Liver (tissue), 9 donors: Measurements from ENCODE around the gene ACAN. TPM values are rescaled to one million over a fixed set of nuclear protein-coding genes. Genes with fewer than 3 reads are reported as not detected.

ENCODE experiments used
- DNase-seq: peaks from one replicate; pipeline ENCODE4 v3.0.0-alpha.2; 2017; ENCODE audit warnings: low spot score
- H3K27ac ChIP-seq, 2 donors: one replicate each; pipeline ENCODE4 v1.7.0; 2013; ENCODE audit warnings: inconsistent platforms in 2 of 2, low read length in 2 of 2, control low read depth in 1 of 2, low read depth in 1 of 2, mild to moderate bottlenecking in 1 of 2
- H3K27me3 ChIP-seq, 4 donors: one replicate each; pipeline versions ENCODE4 v1.6.1 to v1.7.0; 2013; ENCODE audit warnings: low read length in 3 of 4, inconsistent platforms in 1 of 4, mild to moderate bottlenecking in 1 of 4, moderate library complexity in 1 of 4; ENCODE audit not compliant: control insufficient read depth in 4 of 4, insufficient read depth in 4 of 4
- H3K36me3 ChIP-seq, 4 donors: one replicate each; pipeline versions ENCODE4 v1.6.1 to v1.7.0; 2013; ENCODE audit warnings: low read length in 3 of 4, mild to moderate bottlenecking in 3 of 4, low read depth in 1 of 4, moderate library complexity in 1 of 4; ENCODE audit not compliant: control insufficient read depth in 4 of 4, insufficient read depth in 3 of 4
- H3K4me1 ChIP-seq, 4 donors: one replicate each; pipeline versions ENCODE4 v1.6.1 to v1.7.0; 2013; ENCODE audit warnings: low read length in 3 of 4, mild to moderate bottlenecking in 3 of 4, moderate library complexity in 1 of 4; ENCODE audit not compliant: control insufficient read depth in 4 of 4, insufficient read depth in 4 of 4
- H3K4me3 ChIP-seq, 3 donors: one replicate each; pipeline versions ENCODE4 v1.6.1 to v1.7.0; 2013; ENCODE audit warnings: low read length in 3 of 3, control low read depth in 1 of 3, low read depth in 1 of 3, mild to moderate bottlenecking in 1 of 3
- H3K9ac ChIP-seq, 2 donors: one replicate each; pipeline ENCODE4 v1.7.0; 2013; ENCODE audit warnings: low read length in 2 of 2, mild to moderate bottlenecking in 2 of 2, moderate library complexity in 2 of 2, control low read depth in 1 of 2, low read depth in 1 of 2
- H3K9me3 ChIP-seq, 4 donors: one replicate each; pipeline versions ENCODE4 v1.6.1 to v1.7.0; 2013; ENCODE audit warnings: low read length in 3 of 4; ENCODE audit not compliant: control insufficient read depth in 4 of 4
- ATF3 ChIP-seq: IDR thresholded peaks from 2 replicates; pipeline ENCODE4 v1.6.1; 2016; ENCODE audit warnings: antibody characterized with exemption
- CTCF ChIP-seq: fragments of 150-350 bp; IDR thresholded peaks from 2 replicates; pipeline ENCODE4 v1.5.1; 2017; ENCODE audit warnings: improper control_type of control experiment, low read depth, low read length; ENCODE audit not compliant: missing input control
- EGR1 ChIP-seq, 2 donors: IDR thresholded peaks; 2 replicates each; pipeline ENCODE4 v1.6.1; 2016 to 2018; ENCODE audit warnings: antibody characterized with exemption in 2 of 2, low read depth in 2 of 2
- FOXA1 ChIP-seq: IDR thresholded peaks from 2 replicates; pipeline ENCODE4 v1.6.1; 2016; ENCODE audit warnings: antibody characterized with exemption
- FOXA2 ChIP-seq: IDR thresholded peaks from 2 replicates; pipeline ENCODE4 v1.6.1; 2016; ENCODE audit warnings: antibody characterized with exemption
- GABPA ChIP-seq, 2 donors: IDR thresholded peaks in 1 of 2; conservative IDR thresholded peaks in 1 of 2; 2 replicates each; pipeline ENCODE4 v1.6.1; 2016; ENCODE audit warnings: antibody characterized with exemption in 2 of 2, mild to moderate bottlenecking in 1 of 2, moderate library complexity in 1 of 2
- HNF4A ChIP-seq, 2 donors: conservative IDR thresholded peaks; 2 replicates each; pipeline ENCODE4 v1.6.1; 2016; ENCODE audit warnings: antibody characterized with exemption in 2 of 2, mild to moderate bottlenecking in 2 of 2
- HNF4G ChIP-seq: IDR thresholded peaks from 2 replicates; pipeline ENCODE4 v1.6.1; 2016; ENCODE audit warnings: antibody characterized with exemption
- JUND ChIP-seq, 2 donors: IDR thresholded peaks; 2 replicates each; pipeline ENCODE4 v1.6.1; 2016; ENCODE audit warnings: antibody characterized with exemption in 2 of 2
- MAX ChIP-seq: IDR thresholded peaks from 2 replicates; pipeline ENCODE4 v1.6.1; 2016; ENCODE audit warnings: antibody characterized with exemption
- NR2F2 ChIP-seq: IDR thresholded peaks from 2 replicates; pipeline ENCODE4 v1.6.1; 2016; ENCODE audit warnings: antibody characterized with exemption
- RAD21 ChIP-seq, 2 donors: IDR thresholded peaks; 2 replicates each; pipeline ENCODE4 v1.6.1; 2016; ENCODE audit warnings: antibody characterized with exemption in 2 of 2, mild to moderate bottlenecking in 2 of 2
- REST ChIP-seq: IDR thresholded peaks from 2 replicates; pipeline ENCODE4 v1.6.1; 2016; ENCODE audit warnings: antibody characterized with exemption, mild to moderate bottlenecking
- RXRA ChIP-seq, 2 donors: IDR thresholded peaks; 2 replicates each; pipeline ENCODE4 v1.6.1; 2017 to 2018; ENCODE audit warnings: antibody characterized with exemption in 2 of 2, mild to moderate bottlenecking in 1 of 2
- SP1 ChIP-seq: IDR thresholded peaks from 2 replicates; pipeline ENCODE4 v1.6.1; 2018; ENCODE audit warnings: antibody characterized with exemption, mild to moderate bottlenecking
- TAF1 ChIP-seq: conservative IDR thresholded peaks from 2 replicates; pipeline ENCODE4 v1.6.1; 2016; ENCODE audit warnings: antibody characterized with exemption, mild to moderate bottlenecking
- YY1 ChIP-seq: IDR thresholded peaks from 2 replicates; pipeline ENCODE4 v1.6.1; 2016; ENCODE audit warnings: antibody characterized with exemption, mild to moderate bottlenecking
- ZBTB33 ChIP-seq: IDR thresholded peaks from 2 replicates; pipeline ENCODE4 v1.6.1; 2016; ENCODE audit warnings: antibody characterized with exemption
- WGBS: extraction: QIAGEN DNeasy Blood & Tissue Kit; methylation state at CpG from one replicate; pipeline ENCODE4 v1.1.7; 2013; 5-methylcytosine and 5-hydroxymethylcytosine counted together
- polyA plus RNA-seq, 2 donors: library from polyadenylated mRNA; stranded (reverse) in 1 of 2; unstranded in 1 of 2; fragments of 200-250 nt in 1 of 2; fragments of >200 nt in 1 of 2; fragmentation: Nextera tagmentation in 1 of 2; extraction: Ambion mirVana in 1 of 2; gene quantifications; one replicate each; pipeline versions ENCODE4 v1.2.1 to v1.2.3, GENCODE V29; 2013 to 2015
- total RNA-seq, 2 donors: library from RNA; depleted of rRNA; stranded (reverse); fragments of >200 nt; gene quantifications; one replicate each; pipeline ENCODE4 v1.2.3, GENCODE V29; 2014
- donor health status: healthy.
- donor health status: healthy.
- donor health status: healthy.
- donor health status: healthy.
- donor health status: healthy.

The ACAN gene
- total and polyA plus RNA-seq, 4 donors, result under 0.01 to 0.05 (median under 0.01) TPM; not detected in 1

GRCh38 chr15:88845616-88846015, 42.4 kb downstream of the ACAN start:
- Histone ChIP-seq H3K36me3 (no peaks in the 10 kb centered on the region), H3K9me3 (no peaks in the 10 kb centered on the region), H3K4me3 (no peak overlapping the region), H3K4me1 (no peaks in the 10 kb centered on the region), H3K27ac (no peak overlapping the region), H3K27me3 (peaks cover 0 to 3% (median 0%) of the 10 kb centered on the region in 4 donors), H3K9ac (no peak overlapping the region)
- WGBS, result 92% methylated on average over 15 of the region's 15 CpGs
- DNase-seq, result no peak
- TF ChIP-seq FOXA2 (no peak), CTCF (no peak), HNF4G (no peak), HNF4A (conservative IDR thresholded peaks at IDR 0.05) (no peak), NR2F2 (no peak), EGR1 (IDR thresholded peaks at IDR 0.05; ENCODE audit: low read depth in 2 of 2) (no peak), GABPA (IDR thresholded peaks at IDR 0.05 in 1 of 2, conservative IDR thresholded peaks at IDR 0.05 in 1 of 2) (no peak), JUND (IDR thresholded peaks at IDR 0.05) (no peak), SP1 (no peak), RAD21 (IDR thresholded peaks at IDR 0.05) (no peak), REST (no peak), TAF1 (no peak), YY1 (no peak), ATF3 (no peak), ZBTB33 (no peak), RXRA (IDR thresholded peaks at IDR 0.05) (no peak), MAX (no peak)

GRCh38 chr15:88847144-88847543, 43.9 kb downstream of the ACAN start:
- Histone ChIP-seq H3K9me3 (no peaks in the 10 kb centered on the region), H3K27ac (no peak overlapping the region), H3K4me1 (no peaks in the 10 kb centered on the region), H3K9ac (no peak overlapping the region), H3K4me3 (no peak overlapping the region), H3K27me3 (peaks cover 0 to 5% (median 0%) of the 10 kb centered on the region in 4 donors), H3K36me3 (no peaks in the 10 kb centered on the region)
- DNase-seq, result no peak
- 89% methylated on average over 20 of the region's 20 CpGs for WGBS
- TF ChIP-seq MAX (no peak), TAF1 (no peak), RXRA (IDR thresholded peaks at IDR 0.05) (no peak), FOXA2 (no peak), HNF4A (conservative IDR thresholded peaks at IDR 0.05) (no peak), RAD21 (IDR thresholded peaks at IDR 0.05) (no peak), HNF4G (no peak), NR2F2 (no peak), CTCF (no peak), EGR1 (IDR thresholded peaks at IDR 0.05; ENCODE audit: low read depth in 2 of 2) (no peak), REST (no peak), GABPA (IDR thresholded peaks at IDR 0.05 in 1 of 2, conservative IDR thresholded peaks at IDR 0.05 in 1 of 2) (no peak), FOXA1 (no peak)
